ENCODE measurements around the gene CCL4.

DNA sequence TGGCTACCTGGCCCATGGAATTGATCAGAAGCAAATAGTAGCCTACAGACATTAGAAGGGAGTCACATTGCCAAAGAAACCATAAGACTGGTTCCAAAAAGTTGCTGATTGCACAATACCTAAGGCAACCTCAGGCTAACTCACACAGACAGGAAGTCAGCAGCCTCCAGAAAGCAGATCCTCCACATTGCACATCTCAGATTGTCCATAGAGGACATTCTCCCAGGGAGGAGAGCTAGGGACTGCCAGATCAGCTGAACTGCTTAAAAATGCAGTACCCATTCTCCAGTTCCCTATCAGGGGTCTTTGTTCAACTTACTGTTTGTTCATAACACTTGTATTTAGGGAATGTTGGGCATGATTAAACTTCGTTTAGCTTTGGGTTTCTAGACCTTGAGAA, 17.9 kb upstream of the CCL4 start:
- TF ChIP-seq, protein P1, sequence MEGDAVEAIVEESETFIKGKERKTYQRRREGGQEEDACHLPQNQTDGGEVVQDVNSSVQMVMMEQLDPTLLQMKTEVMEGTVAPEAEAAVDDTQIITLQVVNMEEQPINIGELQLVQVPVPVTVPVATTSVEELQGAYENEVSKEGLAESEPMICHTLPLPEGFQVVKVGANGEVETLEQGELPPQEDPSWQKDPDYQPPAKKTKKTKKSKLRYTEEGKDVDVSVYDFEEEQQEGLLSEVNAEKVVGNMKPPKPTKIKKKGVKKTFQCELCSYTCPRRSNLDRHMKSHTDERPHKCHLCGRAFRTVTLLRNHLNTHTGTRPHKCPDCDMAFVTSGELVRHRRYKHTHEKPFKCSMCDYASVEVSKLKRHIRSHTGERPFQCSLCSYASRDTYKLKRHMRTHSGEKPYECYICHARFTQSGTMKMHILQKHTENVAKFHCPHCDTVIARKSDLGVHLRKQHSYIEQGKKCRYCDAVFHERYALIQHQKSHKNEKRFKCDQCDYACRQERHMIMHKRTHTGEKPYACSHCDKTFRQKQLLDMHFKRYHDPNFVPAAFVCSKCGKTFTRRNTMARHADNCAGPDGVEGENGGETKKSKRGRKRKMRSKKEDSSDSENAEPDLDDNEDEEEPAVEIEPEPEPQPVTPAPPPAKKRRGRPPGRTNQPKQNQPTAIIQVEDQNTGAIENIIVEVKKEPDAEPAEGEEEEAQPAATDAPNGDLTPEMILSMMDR (conservative IDR thresholded peaks at IDR 0.05; ENCODE audit: low read length): no peak
- TF ChIP-seq EZH2phosphoT487 (IDR thresholded peaks at IDR 0.05; ENCODE audit: borderline replicate concordance): no peak
